Glomerular visceral epithelial cell (primary cell): ENCODE data around the gene BLOC1S4.
"Not testable (repeated sequence)": the region's sequence is repeated elsewhere in the genome, so short reads cannot be mapped to it uniquely, and the experiment has no call there.

ENCODE experiments used
- DNase-seq: peaks from one replicate; pipeline ENCODE4 v3.0.0-alpha.2; 2016; ENCODE audit errors: extremely low spot score

BLOC1S4 gene

GRCh38 chr4:6716018-6716911 is at the start of gene BLOC1S4:
Gene BLOC1S4, plus strand, starts transcription at chr4:6716174. Its CDS starts 36 bp downstream, at chr4:6716210.
- DNase-seq = peak; percentile 94

- DNase-seq = peak; percentile 88
Measured at GRCh38 chr4:6668391-6668790, 47.6 kb upstream of the BLOC1S4 start.

- no peak for DNase-seq
Measured at GRCh38 chr4:6671648-6672047, 44.3 kb upstream of the BLOC1S4 start.

GRCh38 chr4:6672131-6672530 is 43.8 kb upstream of the BLOC1S4 start:
- no peak for DNase-seq

- DNase-seq = not testable (repeated sequence)
Measured at GRCh38 chr4:6672541-6673190, 43.3 kb upstream of the BLOC1S4 start.

GRCh38 chr4:6673191-6673659 is 42.7 kb upstream of the BLOC1S4 start:
- DNase-seq = peak; percentile 38

GRCh38 chr4:6673660-6674499 is 42.1 kb upstream of the BLOC1S4 start:
- peak; percentile 92 for DNase-seq

- DNase-seq = peak; percentile 50
Measured at GRCh38 chr4:6674500-6675149, 41.3 kb upstream of the BLOC1S4 start.

GRCh38 chr4:6676722-6677558 is 39.0 kb upstream of the BLOC1S4 start:
- no peak for DNase-seq

GRCh38 chr4:6680372-6681034 is 35.5 kb upstream of the BLOC1S4 start:
- DNase-seq = no peak

- DNase-seq = no peak
Measured at GRCh38 chr4:6681191-6681590, 34.8 kb upstream of the BLOC1S4 start.

GRCh38 chr4:6682862-6683590 is 32.9 kb upstream of the BLOC1S4 start:
- no peak for DNase-seq

- no peak for DNase-seq
Measured at GRCh38 chr4:6684656-6685055, 31.3 kb upstream of the BLOC1S4 start.

- no peak for DNase-seq
Measured at GRCh38 chr4:6686104-6686787, 29.7 kb upstream of the BLOC1S4 start.

- no peak for DNase-seq
Measured at GRCh38 chr4:6687947-6688878, 27.8 kb upstream of the BLOC1S4 start.

- DNase-seq = peak; percentile 87
Measured at GRCh38 chr4:6688879-6689505, 27.0 kb upstream of the BLOC1S4 start.

GRCh38 chr4:6689506-6689960 is 26.4 kb upstream of the BLOC1S4 start:
- DNase-seq = no peak
